ENCODE results near the gene PARD3. TPM values are rescaled to one million over a fixed set of nuclear protein-coding genes. Genes with fewer than 3 reads are reported as not detected.

PARD3 gene
- polyA plus RNA-seq, 3 donors = 0.51 TPM; not detected in 2

DNA sequence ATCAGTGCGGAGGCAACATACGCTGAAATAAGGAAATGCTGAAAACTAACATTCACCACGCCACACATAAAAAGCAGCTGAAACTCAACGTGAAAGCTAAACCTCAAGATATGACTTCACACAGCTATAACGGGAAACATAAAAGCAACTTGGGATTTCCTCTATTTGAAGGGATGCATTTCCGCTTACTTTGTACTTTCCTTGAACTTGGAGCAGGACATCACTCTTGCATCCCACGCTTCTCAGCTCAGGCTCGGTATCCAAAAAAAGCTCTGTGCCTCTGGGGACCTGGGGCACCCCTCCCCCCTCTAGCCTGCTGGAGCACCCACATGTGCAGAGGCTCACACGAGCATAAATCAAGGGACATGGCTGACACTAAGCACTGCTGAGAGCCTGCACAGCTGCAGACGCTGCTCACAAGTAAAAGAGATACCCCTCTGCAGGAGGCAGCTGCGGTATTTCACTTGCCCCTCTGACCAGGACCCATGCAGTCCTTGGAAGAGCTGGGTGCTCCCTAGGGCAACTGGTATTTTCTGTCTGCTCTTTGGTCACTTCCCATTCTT is 34.2 kb downstream of the PARD3 start:
- no peaks in the 10 kb centered on the region for H3K9me3 ChIP-seq (replicated peaks in 1 of 2; ENCODE audit: control insufficient read depth in 1 of 2, insufficient read depth in 1 of 2, low read length in 2 of 2)
- no peaks in the 10 kb centered on the region for H3K4me1 Mint-ChIP-seq
- no peaks in the 10 kb centered on the region for H4K20me1 ChIP-seq (ENCODE audit: insufficient read depth, low read length)
- H3K36me3 ChIP-seq (replicated peaks in 1 of 2; ENCODE audit: control insufficient read depth in 1 of 2, insufficient read depth in 2 of 2, low read length in 2 of 2) = no peaks in the 10 kb centered on the region
- peaks cover 3% of the 10 kb centered on the region in 2 donors for H3K27me3 ChIP-seq (ENCODE audit: control insufficient read depth in 2 of 2, insufficient read depth in 2 of 2, low read length in 2 of 2)
- no peak overlapping the region for H3K9ac ChIP-seq (ENCODE audit: insufficient read depth, low read length, poor library complexity, severe bottlenecking)
- intact Hi-C loops (cut with micrococcal nuclease) = no loop called here
- H3K9me3 Mint-ChIP-seq = peaks cover 0 to 3% (median 0%) of the 10 kb centered on the region in 7 donors
- H3K27me3 Mint-ChIP-seq (ENCODE audit: low read depth in 3 of 3) = peaks cover 9 to 14% (median 12%) of the 10 kb centered on the region in 3 donors
- no peaks in the 10 kb centered on the region for H3K79me2 ChIP-seq (ENCODE audit: insufficient read depth, low read length)
- H3K36me3 Mint-ChIP-seq = no peaks in the 10 kb centered on the region
- no peak overlapping the region for H3K27ac ChIP-seq (ENCODE audit: low read depth in 1 of 2, low read length in 2 of 2)
- H2AFZ ChIP-seq (ENCODE audit: insufficient read depth, low read depth, low read length, poor library complexity, severe bottlenecking) = no peak overlapping the region
- no peak overlapping the region for H3K4me3 Mint-ChIP-seq
- H3K4me2 ChIP-seq (replicated peaks; ENCODE audit: extremely low read depth, low read length, poor library complexity, severe bottlenecking) = no peak overlapping the region
- TF ChIP-seq, protein P1, sequence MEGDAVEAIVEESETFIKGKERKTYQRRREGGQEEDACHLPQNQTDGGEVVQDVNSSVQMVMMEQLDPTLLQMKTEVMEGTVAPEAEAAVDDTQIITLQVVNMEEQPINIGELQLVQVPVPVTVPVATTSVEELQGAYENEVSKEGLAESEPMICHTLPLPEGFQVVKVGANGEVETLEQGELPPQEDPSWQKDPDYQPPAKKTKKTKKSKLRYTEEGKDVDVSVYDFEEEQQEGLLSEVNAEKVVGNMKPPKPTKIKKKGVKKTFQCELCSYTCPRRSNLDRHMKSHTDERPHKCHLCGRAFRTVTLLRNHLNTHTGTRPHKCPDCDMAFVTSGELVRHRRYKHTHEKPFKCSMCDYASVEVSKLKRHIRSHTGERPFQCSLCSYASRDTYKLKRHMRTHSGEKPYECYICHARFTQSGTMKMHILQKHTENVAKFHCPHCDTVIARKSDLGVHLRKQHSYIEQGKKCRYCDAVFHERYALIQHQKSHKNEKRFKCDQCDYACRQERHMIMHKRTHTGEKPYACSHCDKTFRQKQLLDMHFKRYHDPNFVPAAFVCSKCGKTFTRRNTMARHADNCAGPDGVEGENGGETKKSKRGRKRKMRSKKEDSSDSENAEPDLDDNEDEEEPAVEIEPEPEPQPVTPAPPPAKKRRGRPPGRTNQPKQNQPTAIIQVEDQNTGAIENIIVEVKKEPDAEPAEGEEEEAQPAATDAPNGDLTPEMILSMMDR (IDR thresholded peaks at IDR 0.05) = no peak
- no peaks in the 10 kb centered on the region for H3K4me1 ChIP-seq (ENCODE audit: control insufficient read depth in 1 of 2, insufficient read depth in 2 of 2, low read length in 2 of 2)
- H3K4me3 ChIP-seq (replicated peaks in 1 of 3; ENCODE audit: low read depth in 2 of 3, low read length in 3 of 3) = no peak overlapping the region
- H3K27ac Mint-ChIP-seq = no peak overlapping the region
- no peak for DNase-seq
- WGBS (ENCODE audit: insufficient coverage) = 4% methylated on average over 10 of the region's 11 CpGs

DNA sequence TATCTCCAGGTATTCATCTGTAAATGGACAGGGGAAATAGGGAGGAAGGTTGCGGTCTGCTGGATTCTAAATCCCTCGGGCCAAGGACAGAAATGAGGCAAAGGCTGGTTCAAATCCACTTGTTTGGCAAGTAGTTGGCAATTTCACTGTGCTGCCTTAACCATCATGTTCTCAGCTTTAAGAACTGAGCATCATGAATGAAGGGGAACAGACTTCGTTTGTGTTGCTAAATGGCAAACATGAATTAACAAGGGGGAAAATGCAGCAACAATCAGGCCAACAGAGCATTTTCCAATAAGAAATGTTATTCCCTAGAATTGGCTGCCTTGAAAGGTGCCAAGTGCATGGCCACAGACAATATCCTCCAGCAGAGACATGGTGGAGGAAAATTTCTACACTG is 36.9 kb downstream of the PARD3 start:
- Histone ChIP-seq H3K27me3 (ENCODE audit: control insufficient read depth in 2 of 2, insufficient read depth in 2 of 2, low read length in 2 of 2) (peaks cover 3% of the 10 kb centered on the region in 2 donors), H2AFZ (ENCODE audit: insufficient read depth, low read depth, low read length, poor library complexity, severe bottlenecking) (no peak overlapping the region), H3K27ac (ENCODE audit: low read depth in 1 of 2, low read length in 2 of 2) (no peak overlapping the region), H3K79me2 (ENCODE audit: insufficient read depth, low read length) (no peaks in the 10 kb centered on the region), H3K9ac (ENCODE audit: insufficient read depth, low read length, poor library complexity, severe bottlenecking) (no peak overlapping the region), H4K20me1 (ENCODE audit: insufficient read depth, low read length) (no peaks in the 10 kb centered on the region), H3K4me1 (ENCODE audit: control insufficient read depth in 1 of 2, insufficient read depth in 2 of 2, low read length in 2 of 2) (no peaks in the 10 kb centered on the region), H3K4me3 (replicated peaks in 1 of 3; ENCODE audit: low read depth in 2 of 3, low read length in 3 of 3) (no peak overlapping the region), H3K4me2 (replicated peaks; ENCODE audit: extremely low read depth, low read length, poor library complexity, severe bottlenecking) (no peak overlapping the region), H3K36me3 (replicated peaks in 1 of 2; ENCODE audit: control insufficient read depth in 1 of 2, insufficient read depth in 2 of 2, low read length in 2 of 2) (no peaks in the 10 kb centered on the region), H3K9me3 (replicated peaks in 1 of 2; ENCODE audit: control insufficient read depth in 1 of 2, insufficient read depth in 1 of 2, low read length in 2 of 2) (no peaks in the 10 kb centered on the region)
- H3K4me1 Mint-ChIP-seq = no peaks in the 10 kb centered on the region
- peaks cover 9 to 12% (median 12%) of the 10 kb centered on the region in 3 donors for H3K27me3 Mint-ChIP-seq (ENCODE audit: low read depth in 3 of 3)
- no peak overlapping the region for H3K4me3 Mint-ChIP-seq
- intact Hi-C loops (cut with micrococcal nuclease) = no loop called here
- H3K36me3 Mint-ChIP-seq = no peaks in the 10 kb centered on the region
- no peak for DNase-seq
- 86% methylated on average over 2 of the region's 3 CpGs for WGBS (ENCODE audit: insufficient coverage)
- peaks cover 0 to under 1% (median 0%) of the 10 kb centered on the region in 7 donors for H3K9me3 Mint-ChIP-seq
- TF ChIP-seq, protein P1 (IDR thresholded peaks at IDR 0.05) = no peak
- no peak overlapping the region for H3K27ac Mint-ChIP-seq

Measured in CD14-positive monocyte (primary cell).